Stimulated activated CD8-positive, alpha-beta memory T cell treated with anti-CD3 and anti-CD28 coated beads, Interleukin-7, amount 100 ng/mL, for 1 hour (primary cell): Measurements from ENCODE around the gene CTNNAL1.
"Not testable (repeated sequence)": the region's sequence is repeated elsewhere in the genome, so short reads cannot be mapped to it uniquely, and the experiment has no call there.

ENCODE experiments used
- DNase-seq, 2 donors: peaks; one replicate each; pipeline ENCODE4 v3.0.0-alpha.2; 2020; ENCODE audit warnings: low read depth in 2 of 2

Gene CTNNAL1

DNA sequence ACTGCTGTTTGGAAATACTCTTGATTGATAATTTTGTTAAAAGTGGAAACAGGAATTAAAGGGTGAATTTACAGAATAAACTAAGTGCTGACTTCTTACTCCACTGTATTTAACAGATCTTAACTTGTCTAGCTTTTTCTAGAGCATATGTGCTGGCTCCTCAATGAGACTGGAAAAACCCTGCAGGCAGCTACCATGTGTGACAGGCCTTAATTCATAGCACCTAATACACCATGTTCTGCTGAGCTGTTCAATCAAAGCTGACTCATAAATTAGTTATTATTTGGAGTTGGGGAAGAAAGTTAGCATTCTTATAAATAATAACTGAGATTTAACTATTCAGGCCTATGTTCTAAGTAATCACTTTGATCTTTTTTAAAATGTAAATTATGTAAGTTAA, 29.4 kb downstream of the CTNNAL1 start:
- no peak for DNase-seq

DNA sequence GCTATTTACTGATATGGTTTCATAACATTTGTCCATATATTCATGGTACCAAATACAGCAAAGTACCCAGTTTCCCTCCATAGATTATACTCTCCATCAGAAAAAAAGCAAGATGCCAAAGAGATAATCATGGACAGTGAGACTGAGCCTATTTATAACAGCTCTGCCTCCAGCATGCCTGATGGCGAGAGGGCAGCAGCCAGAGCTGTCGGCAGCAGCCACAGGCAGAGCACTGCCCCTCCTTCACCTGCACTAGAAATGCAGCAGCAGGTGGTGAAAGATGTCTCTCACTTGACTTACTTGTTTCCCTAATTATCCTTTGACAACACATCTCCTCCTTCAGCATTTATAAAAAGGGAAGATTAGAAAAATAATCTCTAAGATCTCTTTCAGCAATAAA, 32.4 kb downstream of the CTNNAL1 start:
- DNase-seq, result no peak

GRCh38 chr9:108978205-108978604, 35.1 kb downstream of the CTNNAL1 start:
- DNase-seq, result no peak

GRCh38 chr9:108973895-108974294, 39.4 kb downstream of the CTNNAL1 start:
- no peak for DNase-seq

DNA sequence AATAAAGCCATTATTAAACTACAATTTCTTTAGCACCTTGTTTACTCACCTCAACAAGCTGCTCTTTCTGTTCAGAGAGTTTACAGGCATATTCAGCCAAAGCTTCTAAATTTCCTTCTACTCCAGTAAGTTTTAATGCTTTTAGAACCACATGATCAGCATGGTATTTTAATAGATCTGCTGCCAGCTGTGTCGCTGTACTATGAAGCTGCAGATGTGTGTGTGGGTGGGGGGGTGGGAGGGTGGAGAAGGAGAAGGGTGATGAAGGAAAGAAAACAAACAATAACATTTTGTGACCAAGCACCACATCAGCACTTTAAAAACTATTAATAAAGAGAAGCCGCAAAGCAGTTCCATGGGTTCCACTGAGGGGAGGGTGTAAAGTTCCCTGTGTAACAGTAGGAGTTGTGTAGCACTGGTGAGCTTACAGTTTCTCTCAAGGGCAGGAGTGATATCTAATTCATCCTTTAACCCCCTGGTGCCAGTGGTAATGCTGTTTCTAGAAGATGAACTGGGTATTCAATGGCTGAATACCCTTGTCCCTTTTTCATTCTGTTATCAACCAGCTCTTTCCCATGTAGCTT, 40.6 kb downstream of the CTNNAL1 start:
- DNase-seq, result no peak

DNA sequence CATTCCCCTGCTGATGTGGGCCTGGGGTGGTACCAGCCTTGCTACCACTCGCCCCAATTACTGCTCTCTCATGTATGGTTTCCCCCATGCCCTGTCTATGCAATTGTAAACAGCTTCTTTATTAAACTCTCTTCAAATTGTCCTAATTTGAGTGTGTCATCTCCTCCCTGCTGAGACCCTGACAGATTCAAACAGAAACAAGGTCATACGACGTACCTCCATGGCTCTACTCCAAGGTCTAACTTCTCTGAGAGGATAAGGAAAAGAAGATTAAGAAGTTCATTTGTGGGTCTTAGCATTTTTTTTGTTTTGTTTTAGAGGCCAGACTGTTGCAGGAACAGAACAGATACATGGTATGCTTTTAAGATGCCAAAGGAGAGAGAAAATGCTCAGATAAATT, 41.1 kb downstream of the CTNNAL1 start:
- no peak for DNase-seq

DNA sequence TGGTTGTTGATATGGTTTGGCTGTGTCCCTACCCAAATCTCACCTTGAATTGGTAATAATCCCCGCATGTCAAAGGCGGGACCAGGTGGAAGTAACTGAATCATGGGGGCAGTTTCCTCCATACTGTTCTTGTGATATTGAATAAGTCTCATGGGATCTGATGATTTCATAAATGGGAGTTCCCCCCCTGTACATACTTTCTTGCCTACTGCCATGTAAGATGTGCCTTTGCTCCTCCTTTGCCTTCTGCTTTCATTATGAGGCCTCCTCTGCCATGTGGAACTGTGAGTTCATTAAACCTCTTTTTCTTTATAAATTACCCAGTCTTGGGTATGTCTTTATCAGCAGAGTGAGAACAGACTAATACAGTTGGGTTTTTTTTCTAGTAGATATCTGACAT, 41.9 kb downstream of the CTNNAL1 start:
- DNase-seq, result not testable (repeated sequence)

- no peak for DNase-seq
These were observed 45.4 kb downstream of the CTNNAL1 start for GRCh38 chr9:108967916-108968315.

DNA sequence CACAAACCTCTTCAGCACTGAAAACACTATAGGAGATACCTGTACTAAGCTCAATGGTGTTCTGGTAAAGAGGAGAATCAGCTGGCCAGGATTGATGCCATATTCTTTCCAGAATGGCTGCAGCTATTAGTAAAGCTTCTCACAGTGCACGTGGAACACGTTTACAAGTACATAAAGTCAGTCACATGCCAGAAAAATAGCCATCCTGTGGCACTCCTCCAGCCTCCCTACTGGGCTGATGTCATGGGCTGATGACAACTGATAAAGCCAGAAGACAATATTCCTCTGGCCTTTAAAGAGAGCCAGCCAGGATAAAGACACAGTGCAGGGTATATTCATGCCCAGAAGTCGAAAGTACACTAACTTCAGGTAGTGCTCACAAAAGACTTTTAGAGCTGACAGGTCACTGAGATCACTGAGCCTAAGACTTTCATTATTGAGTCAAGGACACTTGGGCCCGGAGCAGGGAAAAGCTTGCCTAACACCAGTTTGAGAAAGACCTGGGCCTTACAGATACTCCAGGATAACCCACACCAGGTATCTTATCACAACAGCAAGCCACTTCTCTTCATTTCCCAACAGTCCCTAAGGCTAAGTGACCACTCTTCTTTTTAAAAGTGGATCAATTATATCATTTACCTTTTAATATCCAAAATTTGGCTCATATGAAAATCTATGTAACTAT, 49.7 kb downstream of the CTNNAL1 start:
- no peak for DNase-seq

- no peak for DNase-seq
These were observed 52.1 kb downstream of the CTNNAL1 start for GRCh38 chr9:108961151-108961550.

- DNase-seq, result no peak
These were observed 53.0 kb downstream of the CTNNAL1 start for GRCh38 chr9:108960331-108960730.

GRCh38 chr9:108956631-108957026, 56.7 kb downstream of the CTNNAL1 start:
- DNase-seq, result no peak

- no peak for DNase-seq
These were observed 57.2 kb downstream of the CTNNAL1 start for GRCh38 chr9:108956022-108956630.

- no peak for DNase-seq
These were observed 59.2 kb downstream of the CTNNAL1 start for GRCh38 chr9:108953983-108954574.

DNA sequence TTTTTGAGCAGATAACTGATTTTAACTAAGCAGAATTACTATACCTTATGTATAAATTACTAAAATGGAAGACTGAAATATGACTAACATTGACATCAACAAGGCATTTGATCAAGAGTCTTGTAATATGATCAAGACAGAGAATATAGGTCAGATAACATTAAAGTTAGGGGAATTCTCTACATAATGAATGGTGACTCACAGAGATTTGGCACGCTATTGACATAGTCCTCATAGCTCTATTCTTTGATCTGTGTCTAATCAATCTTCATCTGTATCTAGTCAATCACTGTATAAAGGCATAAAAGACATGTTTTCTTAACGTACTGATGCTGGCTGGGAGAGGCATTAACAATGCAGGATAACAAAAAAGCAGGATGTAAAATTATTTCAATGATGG, 61.7 kb downstream of the CTNNAL1 start:
- no peak for DNase-seq

GRCh38 chr9:108950168-108950567, 63.1 kb downstream of the CTNNAL1 start:
- DNase-seq, result no peak

GRCh38 chr9:108939975-108940374, 73.3 kb downstream of the CTNNAL1 start:
- DNase-seq, result no peak

DNA sequence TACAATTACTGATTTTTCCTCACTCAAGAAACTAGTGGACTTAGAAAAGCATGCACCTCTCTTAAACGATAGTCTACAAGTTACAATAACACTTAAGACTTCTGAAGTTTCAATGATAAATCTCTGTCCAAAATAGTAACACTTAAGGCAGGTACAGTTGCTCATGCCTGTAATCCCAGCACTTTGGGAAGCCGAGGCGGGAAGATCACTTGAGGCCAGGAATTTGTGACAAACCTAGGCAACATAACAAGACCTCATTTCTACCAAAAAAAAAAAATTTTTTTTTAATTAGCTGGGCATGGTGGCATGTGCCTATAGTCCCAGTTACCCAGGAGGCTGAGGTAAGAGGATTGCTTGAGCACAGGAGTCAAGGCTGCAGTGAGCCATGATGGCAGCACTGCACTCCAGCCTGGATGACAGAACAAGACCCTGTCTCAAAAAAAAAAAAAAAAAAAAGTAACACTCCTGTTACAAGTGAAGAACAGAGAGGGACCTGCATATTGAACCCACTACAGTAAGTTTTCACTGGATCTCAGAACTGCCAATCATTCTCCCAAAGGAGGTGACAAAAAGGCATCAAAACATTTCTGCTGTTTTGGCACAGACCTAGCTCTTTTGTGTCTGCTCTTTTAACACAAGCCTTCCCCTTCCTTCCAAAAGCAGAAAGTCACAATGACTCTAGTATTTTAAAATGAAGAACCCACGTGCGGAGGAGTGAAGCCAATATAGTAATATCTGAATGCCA, 75.6 kb downstream of the CTNNAL1 start:
- no peak for DNase-seq

DNA sequence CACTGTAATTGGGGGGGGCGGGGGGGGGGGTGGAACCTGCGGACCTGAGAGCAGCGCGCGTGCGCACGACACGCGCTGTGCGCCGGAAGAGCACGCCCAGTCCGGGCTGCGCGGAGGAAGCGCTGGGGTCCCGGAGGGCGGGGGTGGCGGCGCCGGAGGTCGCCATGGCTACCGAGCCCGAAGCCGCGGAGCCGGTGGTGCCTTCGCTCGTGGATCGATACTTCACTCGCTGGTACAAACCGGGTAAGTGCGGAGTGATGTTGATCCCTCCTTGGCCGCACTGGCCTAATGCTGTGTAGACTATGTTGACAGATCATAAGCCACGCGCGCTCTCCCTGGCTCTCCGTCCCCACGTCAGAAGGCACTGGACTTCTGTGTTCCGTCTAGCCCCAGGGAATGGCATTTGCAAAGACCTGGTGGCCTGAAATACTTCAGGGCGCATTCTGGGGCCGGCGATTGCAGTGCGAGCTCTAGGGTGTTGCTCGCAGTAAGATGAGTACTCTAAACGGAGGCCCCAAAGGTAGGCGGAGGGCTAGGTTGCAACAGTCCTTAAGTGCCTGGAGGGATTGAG, 78.9 kb downstream of the CTNNAL1 start, which contains the start of gene ABITRAM:
Gene ABITRAM (plus strand): TSS at position 78 of the 571 bp plus-strand sequence. CDS start 87 bp downstream, at position 165.
- DNase-seq, result peak; percentile 57 to 60

DNA sequence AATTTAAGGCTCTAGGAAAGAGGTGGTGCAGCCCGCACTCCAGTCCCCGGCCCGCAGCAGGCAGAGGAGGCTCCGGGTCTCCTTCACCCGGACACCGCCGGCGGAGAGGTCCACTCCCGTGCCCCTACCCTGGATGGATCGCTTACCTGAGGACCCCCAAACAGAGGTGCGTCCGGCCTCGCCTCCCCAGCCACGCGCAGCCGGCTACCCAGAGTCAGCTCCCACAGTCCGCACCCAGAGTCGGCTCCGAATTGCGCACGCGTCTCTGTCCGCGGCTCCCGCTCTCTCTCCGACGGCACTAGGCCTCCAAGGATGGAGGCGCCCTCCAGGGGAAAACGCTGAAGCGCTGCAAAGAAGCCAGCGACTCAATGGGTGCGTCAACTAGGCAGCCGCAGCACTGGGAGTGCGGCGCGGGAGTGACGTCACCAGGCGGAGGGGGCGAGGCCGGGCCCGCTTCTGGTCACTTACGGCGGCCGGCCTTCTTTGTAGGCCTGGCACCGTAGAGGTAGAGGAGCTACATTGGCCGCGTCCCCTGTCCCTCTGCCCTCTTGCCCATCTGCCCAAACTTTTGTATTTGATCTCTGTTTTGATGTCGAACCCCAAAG, 79.5 kb downstream of the CTNNAL1 start, which contains the start of gene ELP1:
Gene ELP1 (minus strand): TSS at position 407 of the 605 bp plus-strand sequence. CDS start 2,978 bp downstream, outside the sequence.
- DNase-seq, result peak; percentile 77 to 84

GRCh38 chr9:108933231-108933717, 80.0 kb downstream of the CTNNAL1 start:
- DNase-seq, result no peak
